Measurements from ENCODE around the gene SH2D7.

SH2D7 gene

GRCh38 chr15:78059110-78059839 is 33.1 kb upstream of the SH2D7 start:
- H3K27ac ChIP-seq (ENCODE audit: low read depth, low read length, poor library complexity, severe bottlenecking), result peak overlapping the region; percentile 94

GRCh38 chr15:78060232-78060631 is 32.1 kb upstream of the SH2D7 start:
- Histone ChIP-seq H3K9me2 (ENCODE audit: low read depth, low read length) (no peaks in the 10 kb centered on the region), H4K20me1 (ENCODE audit: insufficient read depth, low read length) (no peaks in the 10 kb centered on the region), H3F3A (ENCODE audit: insufficient read depth, low read length) (no peaks in the 10 kb centered on the region), H3K27ac (ENCODE audit: low read depth, low read length, poor library complexity, severe bottlenecking) (peak overlapping the region; percentile 94), H2AFZ (ENCODE audit: low read length) (no peak overlapping the region), H3K9me3 (ENCODE audit: low read length) (no peaks in the 10 kb centered on the region), H3K27me3 (ENCODE audit: insufficient read depth, low read length) (no peaks in the 10 kb centered on the region), H3K4me2 (ENCODE audit: low read length) (peak overlapping the region; percentile 61; the same call in 1 of the 2 replicates), H3K4me3 (ENCODE audit: low read depth, low read length, poor library complexity, severe bottlenecking) (no peak overlapping the region), H3K9ac (ENCODE audit: low read length) (no peak overlapping the region), H3K4me1 (ENCODE audit: insufficient read depth, low read length, severe bottlenecking) (peaks cover 90% of the 10 kb centered on the region), H3K79me2 (ENCODE audit: insufficient read depth, low read length) (peaks cover 54% of the 10 kb centered on the region), H3K36me3 (ENCODE audit: insufficient read depth, low read length) (no peaks in the 10 kb centered on the region)
- TF ChIP-seq CTCF (IDR thresholded peaks at IDR 0.05; ENCODE audit: low read length) (no peak), EZH2 (IDR thresholded peaks at IDR 0.05; ENCODE audit: borderline replicate concordance, low read length) (no peak)

More at GRCh38 chr15:78059110-78059839, 33.1 kb upstream of the SH2D7 start:
- H3K27me3 ChIP-seq (ENCODE audit: insufficient read depth, low read length), result no peaks in the 10 kb centered on the region
- H3F3A ChIP-seq (ENCODE audit: insufficient read depth, low read length), result no peaks in the 10 kb centered on the region
- H2AFZ ChIP-seq (ENCODE audit: low read length), result no peak overlapping the region
- H3K36me3 ChIP-seq (ENCODE audit: insufficient read depth, low read length), result no peaks in the 10 kb centered on the region
- H3K4me2 ChIP-seq (ENCODE audit: low read length), result peak overlapping the region; percentile 61; the same call in 1 of the 2 replicates
- H3K9me3 ChIP-seq (ENCODE audit: low read length), result no peaks in the 10 kb centered on the region
- H3K4me3 ChIP-seq (ENCODE audit: low read depth, low read length, poor library complexity, severe bottlenecking), result peak overlapping the region; percentile 28
- H3K79me2 ChIP-seq (ENCODE audit: insufficient read depth, low read length), result peaks cover 49% of the 10 kb centered on the region
- no peaks in the 10 kb centered on the region for H4K20me1 ChIP-seq (ENCODE audit: insufficient read depth, low read length)
- TF ChIP-seq CTCF (IDR thresholded peaks at IDR 0.05; ENCODE audit: low read length), result no peak
- no peak for TF ChIP-seq EZH2 (IDR thresholded peaks at IDR 0.05; ENCODE audit: borderline replicate concordance, low read length)
- no peaks in the 10 kb centered on the region for H3K9me2 ChIP-seq (ENCODE audit: low read depth, low read length)
- H3K4me1 ChIP-seq (ENCODE audit: insufficient read depth, low read length, severe bottlenecking), result peaks cover 84% of the 10 kb centered on the region
- peak overlapping the region; percentile 35; the same call in 1 of the 2 replicates for H3K9ac ChIP-seq (ENCODE audit: low read length)

- H3K27me3 ChIP-seq (ENCODE audit: insufficient read depth, low read length), result no peaks in the 10 kb centered on the region
- no peaks in the 10 kb centered on the region for H3K9me3 ChIP-seq (ENCODE audit: low read length)
- H3K9me2 ChIP-seq (ENCODE audit: low read depth, low read length), result no peaks in the 10 kb centered on the region
- H4K20me1 ChIP-seq (ENCODE audit: insufficient read depth, low read length), result no peaks in the 10 kb centered on the region
- H3K36me3 ChIP-seq (ENCODE audit: insufficient read depth, low read length), result no peaks in the 10 kb centered on the region
- peak overlapping the region; percentile 29 for H3K4me3 ChIP-seq (ENCODE audit: low read depth, low read length, poor library complexity, severe bottlenecking)
- TF ChIP-seq CTCF (IDR thresholded peaks at IDR 0.05; ENCODE audit: low read length), result no peak
- TF ChIP-seq EZH2 (IDR thresholded peaks at IDR 0.05; ENCODE audit: borderline replicate concordance, low read length), result no peak
- no peak overlapping the region for H2AFZ ChIP-seq (ENCODE audit: low read length)
- peak overlapping the region; percentile 80 for H3K27ac ChIP-seq (ENCODE audit: low read depth, low read length, poor library complexity, severe bottlenecking)
- no peaks in the 10 kb centered on the region for H3F3A ChIP-seq (ENCODE audit: insufficient read depth, low read length)
- peaks cover 90% of the 10 kb centered on the region for H3K4me1 ChIP-seq (ENCODE audit: insufficient read depth, low read length, severe bottlenecking)
- H3K79me2 ChIP-seq (ENCODE audit: insufficient read depth, low read length), result peaks cover 66% of the 10 kb centered on the region
- H3K4me2 ChIP-seq (ENCODE audit: low read length), result peak overlapping the region; percentile 70
- peak overlapping the region; percentile 49; the same call in 1 of the 2 replicates for H3K9ac ChIP-seq (ENCODE audit: low read length)
Measured at GRCh38 chr15:78061963-78062427, 30.4 kb upstream of the SH2D7 start.

Data from OCI-LY1 (cell line).